Measurements from ENCODE around the gene JHY.

JHY gene

GRCh38 chr11:122872046-122872445 lies 10.5 kb upstream of the JHY start:
- DNase-seq = no peak

- DNase-seq = no peak
Observed at GRCh38 chr11:122874991-122875390, 7.6 kb upstream of the JHY start.

- DNase-seq = no peak
Observed at GRCh38 chr11:122877732-122878131, 4.8 kb upstream of the JHY start.

- no peak for DNase-seq
Observed at GRCh38 chr11:122879785-122880184, 2.8 kb upstream of the JHY start.

GRCh38 chr11:122882857-122883645 lies 492 bp downstream of the JHY start:
- DNase-seq = peak in 1 of 4 experiments; percentile 27

GRCh38 chr11:122883646-122883979 lies 1.1 kb downstream of the JHY start:
- no peak for DNase-seq

GRCh38 chr11:122888162-122888561 lies 5.6 kb downstream of the JHY start:
- DNase-seq = no peak

GRCh38 chr11:122893131-122893530 lies 10.6 kb downstream of the JHY start:
- no peak for DNase-seq

GRCh38 chr11:122895563-122895962 lies 13.0 kb downstream of the JHY start:
- no peak for DNase-seq

GRCh38 chr11:122897606-122898210 lies 15.1 kb downstream of the JHY start:
- no peak for DNase-seq

GRCh38 chr11:122898799-122899198 lies 16.2 kb downstream of the JHY start:
- no peak for DNase-seq

- no peak for DNase-seq
Observed at GRCh38 chr11:122900587-122901202, 18.1 kb downstream of the JHY start.

- no peak for DNase-seq
Observed at GRCh38 chr11:122902951-122903350, 20.4 kb downstream of the JHY start.

- DNase-seq = no peak
Observed at GRCh38 chr11:122910775-122911174, 28.2 kb downstream of the JHY start.

GRCh38 chr11:122917311-122917710 lies 34.8 kb downstream of the JHY start:
- DNase-seq = no peak

GRCh38 chr11:122918734-122919133 lies 36.2 kb downstream of the JHY start:
- no peak for DNase-seq

GRCh38 chr11:122920579-122920978 lies 38.0 kb downstream of the JHY start:
- no peak for DNase-seq

GRCh38 chr11:122922893-122923292 lies 40.3 kb downstream of the JHY start:
- DNase-seq = no peak

- DNase-seq = no peak
Observed at GRCh38 chr11:122923302-122923701, 40.7 kb downstream of the JHY start.

GRCh38 chr11:122931510-122931909 lies 49.0 kb downstream of the JHY start:
- DNase-seq = no peak

- no peak for DNase-seq
Observed at GRCh38 chr11:122933416-122933815, 50.9 kb downstream of the JHY start.

- DNase-seq = no peak
Observed at GRCh38 chr11:122937983-122938382, 55.4 kb downstream of the JHY start.

GRCh38 chr11:122938557-122938956 lies 56.0 kb downstream of the JHY start:
- DNase-seq = no peak

GRCh38 chr11:122951211-122951610 lies 68.7 kb downstream of the JHY start:
- no peak for DNase-seq

All from activated naive CD4-positive, alpha-beta T cell (primary cell).